HG03045 (cell line): Measurements from ENCODE around the gene CACNA1S.

Experiments used
- ATAC-seq: cut with Tn5 transposase; IDR thresholded peaks from one replicate; pipeline ENCODE4 v1.9.1; 2021; ENCODE audit warnings: mild to moderate bottlenecking, moderate library complexity; ENCODE audit not compliant: unreplicated experiment

CACNA1S gene

DNA sequence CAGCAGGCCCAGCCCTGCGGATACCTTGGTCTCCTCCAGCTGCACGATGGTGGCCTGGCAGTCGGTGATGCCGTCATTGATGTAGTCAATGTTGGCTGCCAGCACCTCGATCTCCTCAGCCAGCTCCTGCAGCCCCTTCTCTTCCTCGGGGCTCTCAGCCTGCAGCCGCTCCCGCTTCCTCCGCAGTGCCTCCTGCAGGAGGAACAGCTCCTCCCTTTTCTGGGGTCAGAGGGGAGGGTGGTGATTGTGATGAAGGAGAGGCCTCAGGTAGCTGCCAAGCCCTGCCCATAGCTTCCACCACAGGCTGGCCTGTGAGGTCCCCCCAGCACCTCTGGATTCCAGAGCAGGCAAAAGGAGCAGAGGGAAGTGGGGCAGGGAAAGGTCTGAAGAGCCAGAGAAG is 122.1 kb downstream of the CACNA1S start:
- ATAC-seq: no peak
